KOPT-K1 (cell line): Measurements from ENCODE around the gene THBS4.

ENCODE experiments used
- H3K27ac ChIP-seq: fragments of 200-600 bp; sonication (generic); 2 replicates; pipeline ENCODE4 v1.5.1; 2016; ENCODE audit warnings: antibody characterized with exemption, mild to moderate bottlenecking, low read depth, low read length; ENCODE audit not compliant: poor library complexity, severe bottlenecking
- H3K36me3 ChIP-seq: fragments of 200-600 bp; sonication (generic); 2 replicates; pipeline ENCODE4 v1.5.1; 2017; ENCODE audit warnings: antibody characterized with exemption, mild to moderate bottlenecking, low read length, moderate library complexity; ENCODE audit not compliant: insufficient read depth
- H3K9me3 ChIP-seq: fragments of 200-600 bp; sonication (generic); 2 replicates; pipeline ENCODE4 v1.5.1; 2017; ENCODE audit warnings: antibody characterized with exemption, low read length, mild to moderate bottlenecking; ENCODE audit not compliant: insufficient read depth, poor library complexity, severe bottlenecking

Gene THBS4

DNA sequence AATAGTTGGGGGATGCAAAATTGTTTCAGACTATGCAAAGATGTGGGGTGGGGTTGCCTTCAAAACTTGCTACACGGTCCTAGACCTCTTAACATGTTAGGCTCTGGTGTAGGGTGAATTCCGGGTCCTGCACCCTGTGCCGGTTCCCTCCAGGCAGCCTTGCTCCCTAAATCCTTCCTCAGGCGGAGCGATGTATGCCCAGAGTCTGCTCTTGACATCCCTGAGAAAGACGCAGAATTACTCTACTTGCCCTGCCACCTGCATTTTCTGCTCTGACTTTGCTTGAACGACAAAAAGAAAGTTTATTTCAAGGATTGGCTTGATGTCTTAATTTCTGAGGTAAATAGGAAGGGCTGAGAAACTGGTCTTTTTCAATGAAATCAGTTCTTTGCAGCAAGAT lies 691 bp downstream of the THBS4 start:
- Histone ChIP-seq H3K36me3 (no peaks in the 10 kb centered on the region), H3K9me3 (no peaks in the 10 kb centered on the region)

DNA sequence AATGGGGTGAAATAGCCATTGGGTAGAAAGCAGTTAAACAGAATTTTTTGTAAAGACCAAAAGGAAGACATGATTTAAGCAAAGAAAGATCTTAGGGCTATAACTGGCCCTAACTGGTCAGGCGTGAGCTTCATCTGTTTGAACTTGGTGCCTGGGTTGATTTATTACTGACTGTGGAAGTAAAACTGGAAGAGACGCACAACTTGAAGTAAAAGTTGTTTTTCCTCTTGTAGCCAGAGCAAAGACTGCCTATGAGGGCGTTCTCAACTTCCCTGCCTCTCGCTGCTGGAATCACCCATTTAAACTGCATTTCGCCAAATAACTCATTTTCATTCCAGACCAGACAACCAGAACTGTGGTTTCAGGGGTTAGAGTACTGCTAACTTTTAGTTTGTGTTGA lies 1.5 kb downstream of the THBS4 start:
- Histone ChIP-seq H3K36me3 (no peaks in the 10 kb centered on the region), H3K27ac (no peak overlapping the region), H3K9me3 (no peaks in the 10 kb centered on the region)

More for the DNA sequence above, 691 bp downstream of the THBS4 start:
- H3K27ac ChIP-seq: no peak overlapping the region

DNA sequence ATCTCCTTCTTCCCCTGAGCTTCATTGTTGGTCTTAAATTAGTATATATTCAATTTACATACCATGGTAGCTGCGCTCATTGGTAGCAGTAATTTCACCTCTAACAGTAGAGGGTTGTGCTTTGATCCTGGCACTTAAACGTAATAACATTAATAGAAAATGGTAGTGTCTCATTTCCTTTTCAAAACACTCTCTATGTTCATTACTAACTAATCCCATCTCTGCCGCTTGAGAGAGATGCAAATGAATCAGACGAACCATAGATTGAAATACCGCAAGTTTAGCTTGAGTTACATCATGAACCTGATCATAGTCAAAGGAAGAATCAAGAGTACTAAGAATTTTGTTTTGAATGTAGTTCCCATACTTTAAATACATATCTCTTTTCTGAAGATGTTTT lies 2.2 kb downstream of the THBS4 start:
- H3K36me3 ChIP-seq: no peaks in the 10 kb centered on the region
- H3K27ac ChIP-seq: no peak overlapping the region
- H3K9me3 ChIP-seq: no peaks in the 10 kb centered on the region

DNA sequence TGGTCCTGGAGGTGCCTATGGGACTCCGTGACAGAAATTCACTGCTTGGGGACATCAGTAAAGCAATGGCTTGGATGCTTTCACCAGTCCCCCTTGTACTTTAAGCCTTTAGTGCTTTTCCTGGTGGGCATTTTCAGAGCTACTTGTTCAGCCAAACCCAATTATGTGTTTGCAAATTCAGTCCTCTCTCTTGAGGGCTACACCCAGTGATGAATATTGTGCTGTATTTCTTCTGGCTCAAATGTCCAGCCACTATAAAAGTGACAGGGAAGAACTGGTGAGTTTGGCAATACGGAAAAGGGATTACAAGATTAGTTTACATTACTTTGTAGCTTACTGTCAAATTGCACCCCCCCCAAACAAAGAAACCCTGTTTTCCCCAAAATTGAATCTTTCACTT lies 4.5 kb downstream of the THBS4 start:
- H3K36me3 ChIP-seq: no peaks in the 10 kb centered on the region
- no peaks in the 10 kb centered on the region for H3K9me3 ChIP-seq
- no peak overlapping the region for H3K27ac ChIP-seq

DNA sequence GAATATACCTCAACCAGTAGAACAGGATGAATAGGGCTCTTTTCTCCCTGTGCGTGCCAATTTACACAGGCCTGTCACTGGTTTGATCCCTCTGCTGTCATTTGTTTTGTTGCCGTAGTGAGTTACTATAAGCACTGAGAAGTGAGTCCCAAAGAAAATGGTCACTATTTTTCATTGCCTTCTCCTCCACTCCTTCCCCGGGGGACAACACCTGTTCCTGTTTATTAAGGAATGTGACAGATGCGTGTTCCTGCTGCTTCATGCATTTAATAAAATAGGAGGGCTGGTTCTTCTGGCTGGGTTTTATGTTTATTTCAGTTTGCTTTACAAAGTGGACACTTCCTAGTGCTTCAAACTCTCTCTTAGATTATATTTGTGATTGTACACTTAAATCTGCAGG lies 6.4 kb downstream of the THBS4 start:
- no peak overlapping the region for H3K27ac ChIP-seq
- no peaks in the 10 kb centered on the region for H3K36me3 ChIP-seq

DNA sequence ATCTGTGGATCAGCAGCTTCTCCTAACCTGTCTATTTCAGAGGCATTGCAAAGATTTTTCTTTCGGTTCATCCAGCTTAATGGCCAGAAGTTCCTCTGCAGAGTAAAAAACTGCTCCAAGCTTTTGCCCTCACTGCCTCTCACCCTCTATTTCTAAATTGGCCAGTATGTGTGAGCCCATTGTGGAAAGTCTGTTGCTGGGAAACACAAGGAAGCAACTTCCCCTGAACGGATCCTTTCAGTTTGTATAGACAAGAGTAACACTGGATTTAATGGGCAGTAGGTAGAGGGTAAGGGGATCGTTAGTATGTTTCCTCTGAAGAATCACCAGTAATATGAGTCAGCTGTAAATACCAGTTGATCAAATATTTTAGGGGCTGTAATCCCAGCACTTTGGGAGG lies 7.2 kb downstream of the THBS4 start:
- H3K27ac ChIP-seq: no peak overlapping the region
- H3K36me3 ChIP-seq: no peaks in the 10 kb centered on the region
- H3K9me3 ChIP-seq: no peaks in the 10 kb centered on the region

More for the DNA sequence above, 6.4 kb downstream of the THBS4 start:
- no peaks in the 10 kb centered on the region for H3K9me3 ChIP-seq

DNA sequence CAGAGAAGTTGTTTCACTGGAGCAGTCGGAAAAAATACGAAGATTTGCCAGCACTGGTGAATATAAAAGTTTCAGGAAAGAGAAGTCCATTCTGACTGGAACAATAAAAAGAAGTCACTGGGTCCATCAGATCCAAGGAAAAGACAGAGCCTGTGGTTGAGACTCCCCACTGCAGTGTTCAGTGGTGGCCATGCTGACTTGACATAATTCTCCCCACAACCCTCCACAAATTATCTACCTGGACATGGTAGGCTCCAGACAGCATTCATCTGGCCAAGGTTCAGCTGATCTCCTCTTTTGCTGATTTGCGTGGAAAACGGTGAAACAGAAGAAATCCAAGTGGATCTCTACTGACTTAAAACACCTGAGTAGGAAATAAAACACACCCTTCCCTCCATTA lies 8.0 kb downstream of the THBS4 start:
- Histone ChIP-seq H3K27ac (no peak overlapping the region), H3K9me3 (no peaks in the 10 kb centered on the region)

DNA sequence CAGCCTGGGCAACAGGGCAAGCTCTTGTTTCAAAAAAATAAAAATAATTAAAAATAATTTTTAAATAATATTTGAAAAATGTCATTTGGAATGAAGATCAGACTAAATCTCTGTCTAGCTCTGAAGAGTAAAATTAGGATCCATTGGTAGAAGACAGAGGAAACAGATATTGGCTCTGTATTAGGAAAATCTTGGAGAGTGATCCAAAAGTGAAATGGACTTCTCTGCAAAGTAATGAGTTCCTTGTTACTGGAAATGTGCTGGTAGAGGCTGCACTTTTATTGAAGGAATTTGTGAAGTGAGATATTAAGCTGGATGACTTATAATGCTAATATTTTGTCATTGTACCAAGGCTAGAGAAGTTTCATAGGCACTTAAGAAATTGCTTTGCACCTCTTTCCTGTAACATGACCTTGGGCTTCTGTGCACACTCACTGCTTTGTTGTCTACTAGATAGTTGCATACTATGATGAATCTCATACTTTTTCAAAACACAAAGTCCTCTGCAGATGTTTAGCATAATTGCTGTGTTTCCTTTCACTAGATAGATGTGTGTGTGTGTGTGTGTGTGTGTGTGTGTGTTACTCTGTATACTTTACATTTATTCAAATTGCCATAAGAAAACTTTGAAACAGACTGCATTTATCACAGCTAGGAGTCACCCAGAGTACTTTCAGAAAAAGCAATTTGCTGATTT lies 13.1 kb downstream of the THBS4 start:
- Histone ChIP-seq H3K36me3 (no peaks in the 10 kb centered on the region), H3K9me3 (no peaks in the 10 kb centered on the region), H3K27ac (no peak overlapping the region)

More for the DNA sequence above, 8.0 kb downstream of the THBS4 start:
- no peaks in the 10 kb centered on the region for H3K36me3 ChIP-seq

DNA sequence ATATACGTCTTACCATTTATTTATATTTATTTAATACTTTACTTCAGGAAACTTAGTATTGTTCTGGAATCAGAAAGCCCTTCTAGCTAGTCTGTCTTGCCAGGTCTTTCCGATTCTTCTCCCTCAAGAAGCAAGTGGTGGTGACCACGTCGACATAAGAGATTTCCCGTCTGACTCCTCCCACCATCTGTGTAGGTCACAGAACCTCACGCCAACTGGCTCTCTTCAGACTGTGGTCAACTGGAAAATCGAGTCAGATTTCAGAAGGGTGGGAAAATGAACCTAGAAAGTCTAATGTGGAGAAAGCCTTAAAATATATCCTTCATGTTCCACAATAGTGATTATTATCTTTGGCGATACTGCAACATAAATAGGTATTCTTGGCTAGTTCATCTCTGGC lies 17.3 kb downstream of the THBS4 start:
- no peaks in the 10 kb centered on the region for H3K9me3 ChIP-seq
- H3K36me3 ChIP-seq: no peaks in the 10 kb centered on the region
- no peak overlapping the region for H3K27ac ChIP-seq

DNA sequence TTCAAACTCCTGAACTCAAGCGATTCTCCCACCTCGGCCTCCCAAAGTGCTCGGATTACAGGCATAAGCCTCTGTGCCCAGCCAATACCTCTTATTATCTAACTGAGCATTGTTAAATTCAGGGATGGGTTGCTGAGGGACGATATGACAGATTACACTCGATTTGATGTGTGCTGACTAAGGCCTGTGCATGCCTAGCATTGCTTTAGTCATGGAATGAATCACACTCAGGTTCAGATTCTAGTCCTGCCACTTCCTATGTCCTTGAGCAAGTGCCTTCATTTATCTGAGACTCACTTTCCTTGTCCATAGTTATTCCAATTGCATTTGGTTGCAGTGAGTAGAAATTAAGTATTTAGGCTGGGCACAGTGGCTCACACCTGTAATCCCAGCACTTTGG lies 19.5 kb downstream of the THBS4 start:
- Histone ChIP-seq H3K36me3 (no peaks in the 10 kb centered on the region), H3K27ac (no peak overlapping the region), H3K9me3 (no peaks in the 10 kb centered on the region)

DNA sequence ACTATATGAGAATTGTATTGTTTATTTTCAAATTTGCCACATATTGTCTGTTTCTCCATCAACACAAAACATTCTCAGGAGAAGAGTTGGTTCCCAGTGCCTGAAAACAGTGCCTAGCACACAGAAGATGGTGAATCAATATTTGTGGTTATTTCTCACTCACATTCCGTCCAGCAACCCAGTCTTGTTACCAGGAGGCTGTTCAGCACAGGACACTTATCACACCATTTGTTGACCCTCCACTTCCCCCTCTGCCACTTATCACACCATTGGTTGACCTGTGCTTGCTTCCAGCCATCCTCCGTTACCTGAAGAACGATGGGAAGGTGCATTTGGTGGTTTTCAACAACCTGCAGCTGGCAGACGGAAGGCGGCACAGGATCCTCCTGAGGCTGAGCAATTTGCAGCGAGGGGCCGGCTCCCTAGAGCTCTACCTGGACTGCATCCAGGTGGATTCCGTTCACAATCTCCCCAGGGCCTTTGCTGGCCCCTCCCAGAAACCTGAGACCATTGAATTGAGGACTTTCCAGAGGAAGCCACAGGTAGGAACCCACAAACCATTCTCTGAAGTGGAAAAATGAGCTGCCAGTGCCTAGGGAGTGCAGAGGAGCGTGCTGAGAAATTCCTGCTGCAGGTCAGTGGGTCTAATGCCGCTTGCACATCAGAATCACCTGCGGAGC lies 20.5 kb downstream of the THBS4 start:
- Histone ChIP-seq H3K36me3 (no peaks in the 10 kb centered on the region), H3K27ac (no peak overlapping the region), H3K9me3 (no peaks in the 10 kb centered on the region)

DNA sequence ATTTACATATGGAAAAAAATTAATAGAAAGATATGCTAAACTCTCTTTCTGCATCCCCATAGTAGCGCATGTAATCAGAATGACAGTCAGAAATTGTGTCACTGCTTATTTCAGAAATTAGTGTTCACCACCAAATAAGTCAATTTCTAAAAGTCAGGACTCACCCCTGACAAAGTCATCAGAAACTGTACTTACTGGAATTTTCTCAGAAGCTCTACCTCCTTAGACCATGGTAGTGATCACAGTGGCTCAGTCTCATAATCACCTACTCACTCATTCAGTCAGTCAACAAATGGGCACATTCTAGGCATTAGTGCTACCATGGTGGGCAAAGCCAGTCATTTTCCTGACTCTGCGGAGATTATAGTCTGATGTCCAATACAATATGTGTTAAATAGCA lies 22.0 kb downstream of the THBS4 start:
- Histone ChIP-seq H3K9me3 (no peaks in the 10 kb centered on the region), H3K36me3 (no peaks in the 10 kb centered on the region), H3K27ac (no peak overlapping the region)

DNA sequence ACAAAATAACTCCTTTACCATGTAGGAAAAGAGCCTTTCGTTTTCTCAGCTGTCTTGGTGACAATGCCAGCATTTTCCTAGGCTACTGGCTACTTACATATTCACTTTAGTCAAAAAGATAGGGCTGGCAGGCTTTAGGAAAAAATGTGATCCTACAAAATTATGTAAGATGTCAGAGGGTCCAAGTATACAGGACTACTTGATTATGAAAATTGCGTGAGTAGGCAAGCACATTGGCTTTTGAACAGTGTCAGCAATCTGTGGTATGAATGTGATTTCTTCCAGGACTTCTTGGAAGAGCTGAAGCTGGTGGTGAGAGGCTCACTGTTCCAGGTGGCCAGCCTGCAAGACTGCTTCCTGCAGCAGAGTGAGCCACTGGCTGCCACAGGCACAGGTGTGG lies 22.8 kb downstream of the THBS4 start:
- Histone ChIP-seq H3K36me3 (no peaks in the 10 kb centered on the region), H3K27ac (no peak overlapping the region), H3K9me3 (no peaks in the 10 kb centered on the region)

DNA sequence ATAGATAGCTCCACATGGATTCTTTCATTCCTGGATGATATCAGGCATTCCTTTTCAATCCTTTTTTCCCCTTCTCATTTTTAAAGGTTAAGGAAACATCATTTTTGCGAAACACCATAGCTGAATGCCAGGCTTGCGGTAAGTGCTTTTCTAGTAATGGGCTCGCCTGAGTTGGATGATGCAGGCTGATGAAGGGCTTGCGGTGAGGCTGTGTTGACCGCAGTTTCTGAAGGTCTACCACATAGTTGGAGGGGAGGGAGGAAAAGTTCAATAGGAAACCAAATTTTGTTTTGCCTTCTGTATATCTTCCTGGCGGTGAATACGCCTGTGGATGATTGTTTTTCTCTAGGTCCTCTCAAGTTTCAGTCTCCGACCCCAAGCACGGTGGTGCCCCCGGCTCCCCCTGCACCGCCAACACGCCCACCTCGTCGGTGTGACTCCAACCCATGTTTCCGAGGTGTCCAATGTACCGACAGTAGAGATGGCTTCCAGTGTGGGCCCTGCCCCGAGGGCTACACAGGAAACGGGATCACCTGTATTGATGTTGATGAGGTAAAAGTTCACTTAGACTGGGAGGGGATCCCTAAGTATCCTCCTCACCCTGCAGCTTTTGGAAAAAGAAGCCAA lies 24.3 kb downstream of the THBS4 start:
- Histone ChIP-seq H3K27ac (no peak overlapping the region), H3K36me3 (no peaks in the 10 kb centered on the region), H3K9me3 (no peaks in the 10 kb centered on the region)

DNA sequence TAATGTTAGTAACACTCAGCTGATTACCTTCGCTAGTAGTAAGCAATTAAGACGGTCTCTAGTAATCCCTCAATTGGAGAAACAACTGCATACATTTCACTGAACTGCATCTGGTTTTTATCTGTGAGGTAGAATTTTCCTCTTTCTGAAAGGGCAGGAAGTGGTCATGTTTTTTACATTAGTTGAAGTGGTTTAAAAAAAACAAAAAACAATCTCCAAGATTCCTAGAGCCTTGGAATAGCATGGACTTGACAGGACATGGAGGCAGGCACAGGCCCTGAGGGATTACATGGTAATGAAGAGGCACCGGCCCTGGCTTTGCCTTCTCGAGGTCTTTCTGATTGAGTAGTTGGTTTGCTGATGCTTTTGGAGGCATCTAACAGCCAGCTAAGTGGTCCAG lies 25.8 kb downstream of the THBS4 start:
- no peaks in the 10 kb centered on the region for H3K36me3 ChIP-seq
- H3K27ac ChIP-seq: no peak overlapping the region
- H3K9me3 ChIP-seq: no peaks in the 10 kb centered on the region

DNA sequence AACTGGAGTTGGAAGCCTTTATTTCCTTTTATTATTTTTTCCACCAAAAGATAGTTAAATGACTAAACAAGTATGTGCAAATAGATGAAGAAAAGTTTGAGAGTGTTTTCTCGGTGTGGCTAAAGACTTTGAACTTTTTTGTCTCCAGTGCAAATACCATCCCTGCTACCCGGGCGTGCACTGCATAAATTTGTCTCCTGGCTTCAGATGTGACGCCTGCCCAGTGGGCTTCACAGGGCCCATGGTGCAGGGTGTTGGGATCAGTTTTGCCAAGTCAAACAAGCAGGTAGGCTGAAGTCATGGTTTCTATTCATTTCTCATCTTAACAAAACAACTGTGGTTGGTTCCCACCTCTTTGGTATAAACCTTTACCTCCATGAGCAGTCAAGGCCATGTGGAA lies 26.4 kb downstream of the THBS4 start:
- Histone ChIP-seq H3K27ac (no peak overlapping the region), H3K36me3 (no peaks in the 10 kb centered on the region), H3K9me3 (no peaks in the 10 kb centered on the region)
